Sigmoid colon (tissue), 3 donors: ENCODE results near the gene HEPHL1.

ENCODE experiments used
- CTCF ChIP-seq, 4 experiments: fragments of 450-650 bp in 3 of 4; fragments of 200-600 bp in 1 of 4; IDR thresholded peaks; one replicate each; pipeline ENCODE4 v1.5.1; 2016 to 2019; ENCODE audit warnings: antibody characterized with exemption in 4 of 4, mild to moderate bottlenecking in 3 of 4, moderate library complexity in 2 of 4
- POLR2A ChIP-seq, 2 donors: fragments of 450-650 bp; IDR thresholded peaks; one replicate each; pipeline ENCODE4 v1.6.1; 2016; ENCODE audit warnings: antibody characterized with exemption in 2 of 2, mild to moderate bottlenecking in 2 of 2, moderate library complexity in 2 of 2

DNA sequence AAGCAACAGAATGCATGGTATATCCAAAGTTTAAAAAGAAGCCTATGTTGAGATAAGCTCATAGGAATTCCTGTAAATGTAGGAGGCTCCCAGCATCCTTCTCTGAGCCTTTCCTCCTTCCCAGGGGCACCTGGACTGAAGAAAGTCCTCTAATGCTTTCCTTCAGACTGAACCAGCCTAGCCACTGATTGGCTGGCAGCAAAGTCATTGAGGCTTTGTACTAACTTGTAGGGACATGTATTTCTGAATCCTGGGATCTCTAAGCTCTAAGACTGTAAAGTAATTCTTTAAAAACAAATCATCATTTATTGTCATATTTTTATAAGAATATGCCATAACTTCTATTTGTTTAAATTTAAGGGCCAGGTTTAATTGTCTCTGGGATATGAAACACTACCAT is 83.6 kb downstream of the HEPHL1 start:
- no peak for TF ChIP-seq CTCF (IDR thresholded peaks at IDR 0.05)
- TF ChIP-seq POLR2A (IDR thresholded peaks at IDR 0.05), result no peak
